H1 (cell line): ENCODE data around the gene KRTAP10-8. TPM values are rescaled to one million over a fixed set of nuclear protein-coding genes. Genes with fewer than 3 reads are reported as not detected.

Source experiments
- CTCF ChIA-PET: fragments of 300-600 bp; sonication (Branson Sonifier 250); formaldehyde crosslinking; loops from one replicate; lab custom pipeline; 2021; ENCODE audit not compliant: partially characterized antibody; lab: Charles Lee
- POLR2A ChIA-PET: fragments of 300-600 bp; sonication (Branson Sonifier 250); formaldehyde crosslinking; loops from one replicate; lab custom pipeline; 2021; ENCODE audit warnings: inconsistent platforms; ENCODE audit not compliant: partially characterized antibody; lab: Charles Lee
- DNase-seq, 2 experiments: peaks; one replicate each; pipeline versions ENCODE4 v3.0.0 to v3.0.0-alpha.2; 2010 to 2022; ENCODE audit warnings: low spot score in 2 of 2, low read depth in 1 of 2, mixed read lengths in 1 of 2
- FAIRE-seq: peaks from 2 replicates; lab custom pipeline; 2011; peaks lifted over from hg19 to GRCh38; lab: Jason Lieb, UNC
- H2AFZ ChIP-seq: 2 replicates; pipeline ENCODE4 v1.8.1; 2012; ENCODE audit warnings: low read length, inconsistent platforms
- H2AK5ac ChIP-seq: 2 replicates; pipeline ENCODE4 v1.6.1; 2013; ENCODE audit warnings: low read depth, low read length
- H2BK120ac ChIP-seq: replicated peaks from 2 replicates; pipeline ENCODE3; 2013; ENCODE audit warnings: low read depth, low read length, inconsistent platforms
- H2BK12ac ChIP-seq: 2 replicates; pipeline ENCODE4 v1.6.1; 2013; ENCODE audit warnings: low read depth, low read length
- H2BK15ac ChIP-seq: 2 replicates; pipeline ENCODE4 v1.6.1; 2013; ENCODE audit warnings: low read length
- H2BK20ac ChIP-seq: 2 replicates; pipeline ENCODE4 v1.6.1; 2013; ENCODE audit warnings: low read length
- H2BK5ac ChIP-seq: 2 replicates; pipeline ENCODE4 v1.6.1; 2013; ENCODE audit warnings: low read depth, low read length
- H3K14ac ChIP-seq: 2 replicates; pipeline ENCODE4 v1.6.1; 2013; ENCODE audit warnings: inconsistent platforms; ENCODE audit not compliant: insufficient read length
- H3K18ac ChIP-seq: 2 replicates; pipeline ENCODE4 v1.6.1; 2013; ENCODE audit warnings: low read length; ENCODE audit errors: extremely low read depth
- H3K23ac ChIP-seq: 2 replicates; pipeline ENCODE4 v1.6.1; 2013; ENCODE audit warnings: inconsistent platforms; ENCODE audit not compliant: insufficient read length
- H3K23me2 ChIP-seq: 2 replicates; pipeline ENCODE4 v1.6.1; 2013; ENCODE audit warnings: low read depth, low read length
- H3K27ac ChIP-seq: 2 replicates; pipeline ENCODE4 v1.6.1; 2011; ENCODE audit warnings: low read depth, low read length, inconsistent platforms
- H3K27me3 ChIP-seq, 4 experiments: replicated peaks in 1 of 4; 1 replicate in 1 of 4; 2 replicates in 3 of 4; pipeline versions ENCODE4 v1.6.1 to v1.8.1; 2011 to 2013; ENCODE audit warnings: low read length in 3 of 4, mild to moderate bottlenecking in 3 of 4, inconsistent platforms in 2 of 4, mixed read lengths in 2 of 4, moderate library complexity in 1 of 4; ENCODE audit not compliant: control insufficient read depth in 3 of 4, insufficient read depth in 3 of 4; ENCODE audit errors: extremely low read depth in 1 of 4
- H3K36me3 ChIP-seq, 4 experiments: 2 replicates each; pipeline versions ENCODE4 v1.6.1 to v1.8.1; 2011 to 2013; ENCODE audit warnings: mild to moderate bottlenecking in 4 of 4, low read length in 3 of 4, moderate library complexity in 2 of 4, control low read depth in 1 of 4, inconsistent platforms in 1 of 4; ENCODE audit not compliant: insufficient read depth in 4 of 4, control insufficient read depth in 2 of 4
- H3K4ac ChIP-seq: replicated peaks from 2 replicates; pipeline ENCODE3; 2013; ENCODE audit warnings: low read length, low read depth, mixed read lengths, inconsistent platforms; ENCODE audit not compliant: insufficient read length
- H3K4me1 ChIP-seq, 4 experiments: replicated peaks in 1 of 4; 1 replicate in 1 of 4; 2 replicates in 3 of 4; pipeline versions ENCODE4 v1.6.1 to v1.8.1; 2011 to 2013; ENCODE audit warnings: low read length in 3 of 4, inconsistent platforms in 2 of 4, mixed read lengths in 1 of 4; ENCODE audit not compliant: insufficient read depth in 4 of 4, control insufficient read depth in 3 of 4
- H3K4me2 ChIP-seq, 2 experiments: 2 replicates each; pipeline versions ENCODE4 v1.6.1 to v1.8.1; 2011 to 2013; ENCODE audit warnings: low read depth in 2 of 2, low read length in 2 of 2, control low read depth in 1 of 2, inconsistent platforms in 1 of 2, mild to moderate bottlenecking in 1 of 2; ENCODE audit not compliant: insufficient read depth in 1 of 2
- H3K4me3 ChIP-seq, 4 experiments: fragments of 200-600, 300-600 bp in 1 of 4; sonication (generic), shearing (Covaris generic), sonication (Bioruptor Twin) in 1 of 4; 2 replicates each; pipeline versions ENCODE4 v1.5.1 to v1.8.1; 2011 to 2016; ENCODE audit warnings: low read length in 4 of 4, low read depth in 3 of 4, control low read depth in 2 of 4, inconsistent platforms in 2 of 4, mild to moderate bottlenecking in 2 of 4, mixed read lengths in 1 of 4, moderate library complexity in 1 of 4; ENCODE audit not compliant: insufficient read depth in 2 of 4; ENCODE audit errors: extremely low read depth in 1 of 4
- H3K56ac ChIP-seq: replicated peaks from 2 replicates; pipeline ENCODE3; 2013; ENCODE audit warnings: low read depth, mild to moderate bottlenecking, mixed read lengths, low read length, inconsistent platforms; ENCODE audit not compliant: insufficient read length
- H3K79me1 ChIP-seq: 2 replicates; pipeline ENCODE4 v1.6.1; 2013; ENCODE audit warnings: low read depth, low read length, control low read depth
- H3K79me2 ChIP-seq, 2 experiments: 2 replicates each; pipeline versions ENCODE4 v1.6.1 to v1.8.1; 2012 to 2013; ENCODE audit warnings: low read length in 2 of 2, mild to moderate bottlenecking in 2 of 2, inconsistent platforms in 1 of 2; ENCODE audit not compliant: insufficient read depth in 2 of 2, control insufficient read depth in 1 of 2
- H3K9ac ChIP-seq, 4 experiments: replicated peaks in 1 of 4; 1 replicate in 1 of 4; 2 replicates in 3 of 4; pipeline versions ENCODE4 v1.6.1 to v1.8.1; 2011 to 2013; ENCODE audit warnings: low read depth in 3 of 4, low read length in 3 of 4, control low read depth in 2 of 4, mild to moderate bottlenecking in 2 of 4, moderate library complexity in 2 of 4, inconsistent platforms in 1 of 4; ENCODE audit errors: extremely low read depth in 1 of 4
- H3K9me3 ChIP-seq, 2 experiments: 2 replicates each; pipeline versions ENCODE4 v1.6.1 to v1.8.1; 2012 to 2013; ENCODE audit warnings: mild to moderate bottlenecking in 2 of 2, moderate library complexity in 2 of 2, control low read depth in 1 of 2, inconsistent platforms in 1 of 2, low read depth in 1 of 2, low read length in 1 of 2, mixed read lengths in 1 of 2; ENCODE audit not compliant: insufficient read depth in 2 of 2
- H4K20me1 ChIP-seq, 2 experiments: replicated peaks in 1 of 2; 2 replicates each; pipeline versions ENCODE3 to v1.8.1; 2011 to 2013; ENCODE audit warnings: inconsistent platforms in 2 of 2, low read length in 2 of 2, mild to moderate bottlenecking in 1 of 2; ENCODE audit not compliant: insufficient read depth in 2 of 2, control insufficient read depth in 1 of 2
- H4K5ac ChIP-seq: 2 replicates; pipeline ENCODE4 v1.6.1; 2013; ENCODE audit warnings: low read length, low read depth, mixed read lengths, inconsistent platforms; ENCODE audit not compliant: insufficient read length
- H4K8ac ChIP-seq: 2 replicates; pipeline ENCODE4 v1.8.0; 2013; ENCODE audit warnings: mild to moderate bottlenecking, moderate library complexity, low read length, inconsistent platforms; ENCODE audit not compliant: insufficient read depth; ENCODE audit errors: extremely low read depth
- H4K91ac ChIP-seq: replicated peaks from 2 replicates; pipeline ENCODE3; 2013; ENCODE audit warnings: low read length, mixed read lengths, inconsistent platforms; ENCODE audit not compliant: insufficient read length
- CBX5 ChIP-seq: fragments of 300-800, 300-1000 bp; sonication (generic); IDR thresholded peaks from 2 replicates; pipeline ENCODE4 v1.7.1; 2016; ENCODE audit warnings: antibody characterized with exemption, low read length, low read depth
- GTF2F1 ChIP-seq: IDR thresholded peaks from 2 replicates; pipeline ENCODE4 v1.6.1; 2012; ENCODE audit warnings: low read depth, low read length, improper control_type of control experiment, borderline replicate concordance
- HDAC6 ChIP-seq: IDR thresholded peaks from one replicate; pipeline ENCODE4 v1.7.1; 2012; ENCODE audit warnings: low read depth, mild to moderate bottlenecking, inconsistent platforms, low read length, moderate library complexity
- NRF1 ChIP-seq: IDR thresholded peaks from 2 replicates; pipeline ENCODE4 v1.6.1; 2011; ENCODE audit warnings: mild to moderate bottlenecking, low read depth, low read length, improper control_type of control experiment
- RBBP5 ChIP-seq: IDR thresholded peaks from 2 replicates; pipeline ENCODE4 v1.7.1; 2012; ENCODE audit warnings: low read depth, mild to moderate bottlenecking, inconsistent platforms, low read length, moderate library complexity, borderline replicate concordance
- RNF2 ChIP-seq: fragments of 200-900, 300-1000 bp; sonication (generic); IDR thresholded peaks from 2 replicates; pipeline ENCODE4 v1.7.1; 2016; ENCODE audit warnings: borderline replicate concordance, low read depth, mild to moderate bottlenecking, antibody characterized with exemption, low read length; ENCODE audit not compliant: poor library complexity, severe bottlenecking; ENCODE audit errors: missing control alignments
- SRF ChIP-seq: IDR thresholded peaks from 2 replicates; pipeline ENCODE4 v1.6.1; 2011; ENCODE audit warnings: mild to moderate bottlenecking, low read depth, low read length, moderate library complexity
- TAF1 ChIP-seq: IDR thresholded peaks from 2 replicates; pipeline ENCODE4 v1.6.1; 2011; ENCODE audit warnings: mild to moderate bottlenecking, low read depth, low read length
- YY1 ChIP-seq: IDR thresholded peaks from 2 replicates; pipeline ENCODE4 v1.6.1; 2011; ENCODE audit warnings: low read depth, mild to moderate bottlenecking, low read length
- WGBS, 2 experiments: shearing (Covaris generic) in 1 of 2; methylation state at CpG; one replicate each; pipeline versions ENCODE4 v1.1.6 to v1.1.7; 2013 to 2015; ENCODE audit warnings: low lambda C conversion rate in 2 of 2, mixed read lengths in 2 of 2, inconsistent platforms in 1 of 2, low coverage in 1 of 2, missing lambda C conversion rate in 1 of 2; ENCODE audit not compliant: insufficient replicate concordance in 2 of 2, insufficient coverage in 1 of 2, insufficient read length in 1 of 2; ENCODE audit errors: extremely low coverage in 1 of 2, missing lambda C conversion rate in 1 of 2; 5-methylcytosine and 5-hydroxymethylcytosine counted together
- polyA plus RNA-seq, 7 experiments: library from polyadenylated mRNA; depleted of rRNA in 3 of 7; stranded (reverse) in 5 of 7; unstranded in 2 of 7; fragments of >200 nt in 5 of 7; fragments of 200-250 nt in 2 of 7; gene quantifications; 1 replicate in 5 of 7; 2 replicates in 1 of 7; 4 replicates in 1 of 7; pipeline versions ENCODE4 v1.2.1 to v1.2.3, GENCODE V29; 2011 to 2013; ENCODE audit warnings: missing spikeins in 2 of 7, mixed read lengths in 2 of 7
- total RNA-seq: library from RNA; stranded (reverse); fragmentation: NEBNext Ultra II Directional; extraction: Animal tissue kit (Norgen Biotek cat#: 25700); gene quantifications from 2 replicates; pipeline ENCODE4 v1.2.1, GENCODE V29; 2021

Gene KRTAP10-8
- total and polyA plus RNA-seq, 2 of the 8 experiments (the other 6 are each of a cell fraction or from before 2014, with no cell fraction given), result not detected

DNA sequence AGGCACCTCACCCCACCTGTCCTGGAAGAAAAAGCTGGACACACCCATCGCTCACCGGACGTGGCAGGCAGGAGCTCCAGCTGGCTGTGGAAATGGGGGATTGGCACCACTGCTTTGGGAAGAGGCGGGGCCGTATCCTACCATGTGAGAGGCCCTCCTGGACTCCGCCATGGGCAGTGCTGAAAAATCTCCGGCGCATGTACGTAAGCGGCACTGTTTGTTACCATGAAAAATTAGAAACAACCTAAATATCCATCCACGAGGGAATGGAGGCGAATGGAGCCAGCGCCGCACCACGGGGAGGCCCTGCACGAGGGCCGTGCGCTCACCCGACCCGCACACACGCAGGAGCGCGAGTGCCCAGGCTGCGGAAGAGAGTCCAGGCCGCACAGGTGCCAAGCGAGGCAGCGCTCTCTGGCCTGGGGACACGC, 3.1 kb downstream of the KRTAP10-8 start:
- Histone ChIP-seq H4K20me1 (peaks cover 0 to 1% of the 10 kb centered on the region in 2 experiments), H3K36me3 (no peaks in the 10 kb centered on the region), H4K8ac (no peak overlapping the region; the same call in 1 of the 2 replicates), H4K91ac (peak overlapping the region; percentile 55), H2BK5ac (no peak overlapping the region), H3K56ac (no peak overlapping the region), H2AK5ac (no peak overlapping the region; the same call in 1 of the 2 replicates), H2BK120ac (no peak overlapping the region), H3K4me3 (no peak overlapping the region), H3K23me2 (no peaks in the 10 kb centered on the region), H3K18ac (no peak overlapping the region), H2BK15ac (no peak overlapping the region), H3K27ac (no peak overlapping the region), H3K4me2 (no peak overlapping the region), H3K27me3 (no peaks in the 10 kb centered on the region), H2BK20ac (no peak overlapping the region), H3K9ac (no peak overlapping the region), H2AFZ (no peak overlapping the region), H3K23ac (no peak overlapping the region), H3K4me1 (peaks cover 0 to 6% (median 2%) of the 10 kb centered on the region in 4 experiments; a peak in 4 of 7 replicates), H3K9me3 (peaks cover 18 to 21% of the 10 kb centered on the region in 2 experiments), H3K79me2 (no peaks in the 10 kb centered on the region), H2BK12ac (no peak overlapping the region), H4K5ac (no peak overlapping the region), H3K4ac (no peak overlapping the region), H3K14ac (no peak overlapping the region), H3K79me1 (no peaks in the 10 kb centered on the region; the same call in 1 of the 2 replicates)
- TF ChIP-seq GTF2F1, result no peak
- no peak for TF ChIP-seq HDAC6
- TF ChIP-seq TAF1, result no peak
- no peak for TF ChIP-seq RBBP5
- no peak for TF ChIP-seq CBX5
- no peak for TF ChIP-seq SRF
- no peak for TF ChIP-seq RNF2
- no peak for TF ChIP-seq YY1
- TF ChIP-seq NRF1, result no peak
- POLR2A ChIA-PET, result interaction anchor here (0.6 kb wide), 1 partner anchor 1013 kb away, joined by 3 read pairs; no protein-coding TSS in a partner anchor
- CTCF ChIA-PET, result interaction anchor here (0.9 to 1.1 kb wide), 2 partner anchors 34 kb away, joined by 3 to 4 read pairs; partner anchors contain the start of gene KRTAP10-5
- DNase-seq (peak in 1 of 2 experiments; percentile 41), FAIRE-seq (no peak)
- 93% methylated on average over 28 of the region's 28 CpGs; no CpG with 5 or more reads in 1 of the 2 experiments for WGBS, 2 experiments
